AG09309 (cell line): ENCODE results near the gene NUP107.

ENCODE experiments used
- DNase-seq: peaks from one replicate; pipeline ENCODE4 v3.0.0-alpha.2; 2010; ENCODE audit warnings: low read depth
- H3K4me3 ChIP-seq: 2 replicates; pipeline ENCODE4 v1.5.1; 2011; ENCODE audit warnings: mild to moderate bottlenecking, low read depth, low read length, moderate library complexity; ENCODE audit not compliant: control insufficient read depth
- TF ChIP-seq, protein P1 (sequence below): IDR thresholded peaks from 2 replicates; pipeline ENCODE4 v1.5.1; 2011; ENCODE audit warnings: mild to moderate bottlenecking, low read depth, low read length, inconsistent platforms; ENCODE audit not compliant: insufficient read depth, control insufficient read depth; ENCODE audit errors: missing control alignments

Gene NUP107

GRCh38 chr12:68768431-68768939 is 81.7 kb downstream of the NUP107 start:
- DNase-seq = no peak
- TF ChIP-seq, protein P1, sequence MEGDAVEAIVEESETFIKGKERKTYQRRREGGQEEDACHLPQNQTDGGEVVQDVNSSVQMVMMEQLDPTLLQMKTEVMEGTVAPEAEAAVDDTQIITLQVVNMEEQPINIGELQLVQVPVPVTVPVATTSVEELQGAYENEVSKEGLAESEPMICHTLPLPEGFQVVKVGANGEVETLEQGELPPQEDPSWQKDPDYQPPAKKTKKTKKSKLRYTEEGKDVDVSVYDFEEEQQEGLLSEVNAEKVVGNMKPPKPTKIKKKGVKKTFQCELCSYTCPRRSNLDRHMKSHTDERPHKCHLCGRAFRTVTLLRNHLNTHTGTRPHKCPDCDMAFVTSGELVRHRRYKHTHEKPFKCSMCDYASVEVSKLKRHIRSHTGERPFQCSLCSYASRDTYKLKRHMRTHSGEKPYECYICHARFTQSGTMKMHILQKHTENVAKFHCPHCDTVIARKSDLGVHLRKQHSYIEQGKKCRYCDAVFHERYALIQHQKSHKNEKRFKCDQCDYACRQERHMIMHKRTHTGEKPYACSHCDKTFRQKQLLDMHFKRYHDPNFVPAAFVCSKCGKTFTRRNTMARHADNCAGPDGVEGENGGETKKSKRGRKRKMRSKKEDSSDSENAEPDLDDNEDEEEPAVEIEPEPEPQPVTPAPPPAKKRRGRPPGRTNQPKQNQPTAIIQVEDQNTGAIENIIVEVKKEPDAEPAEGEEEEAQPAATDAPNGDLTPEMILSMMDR = no peak
- H3K4me3 ChIP-seq = no peak overlapping the region

DNA sequence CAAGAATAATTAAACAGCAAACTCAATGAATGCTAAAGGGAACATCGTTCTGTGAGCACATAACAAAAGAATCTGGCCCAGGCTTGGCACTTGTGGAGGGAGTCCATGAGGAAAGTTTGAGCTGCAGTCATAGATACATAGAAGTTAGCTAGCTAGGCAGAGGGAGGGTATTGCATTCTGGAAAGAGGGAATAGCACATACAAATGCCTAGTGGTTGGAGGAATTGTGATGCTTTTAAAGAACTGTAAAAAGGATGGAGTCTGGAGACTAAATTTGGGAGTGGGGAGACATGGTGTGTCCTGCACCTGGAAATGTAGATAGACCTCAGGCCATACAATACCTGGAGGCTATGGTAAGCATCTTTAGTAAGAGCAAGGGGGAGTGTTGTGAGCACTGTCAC is 83.2 kb downstream of the NUP107 start:
- TF ChIP-seq, protein P1 = no peak
- no peak for DNase-seq
- H3K4me3 ChIP-seq = no peak overlapping the region

DNA sequence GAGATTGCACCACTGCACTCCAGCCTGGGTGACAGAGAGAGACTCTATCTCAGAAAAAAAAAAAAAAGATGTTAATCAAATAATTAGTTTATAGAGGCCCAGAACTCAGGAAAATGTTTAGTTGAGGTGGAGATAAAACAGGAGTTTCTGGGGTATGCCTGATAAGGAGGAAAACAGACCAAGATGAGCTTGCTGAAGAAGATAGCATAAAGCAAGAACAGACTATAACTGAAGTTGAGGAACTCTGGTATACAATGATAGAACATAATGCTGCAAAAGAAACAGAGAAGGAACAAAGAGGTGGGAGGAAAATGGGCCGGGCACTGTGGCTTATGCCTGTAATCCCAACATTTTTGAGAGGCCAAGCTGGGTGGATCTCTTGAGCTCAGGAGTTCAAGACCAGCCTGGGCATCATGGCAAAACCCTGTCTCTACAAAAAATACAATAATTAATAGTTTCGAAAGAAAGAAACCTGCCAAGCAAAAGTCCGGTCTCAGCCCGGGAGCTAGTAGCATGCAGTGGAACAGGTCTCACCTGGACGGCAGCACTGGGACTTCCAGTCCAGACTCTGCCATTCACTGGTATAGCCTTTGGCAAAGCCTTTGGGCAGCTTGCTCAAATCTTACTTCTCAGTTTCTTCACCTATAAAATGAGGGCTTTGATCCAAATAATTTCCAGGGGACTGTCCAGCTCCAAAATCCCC is 84.6 kb downstream of the NUP107 start:
- DNase-seq = no peak
- TF ChIP-seq, protein P1 = no peak

DNA sequence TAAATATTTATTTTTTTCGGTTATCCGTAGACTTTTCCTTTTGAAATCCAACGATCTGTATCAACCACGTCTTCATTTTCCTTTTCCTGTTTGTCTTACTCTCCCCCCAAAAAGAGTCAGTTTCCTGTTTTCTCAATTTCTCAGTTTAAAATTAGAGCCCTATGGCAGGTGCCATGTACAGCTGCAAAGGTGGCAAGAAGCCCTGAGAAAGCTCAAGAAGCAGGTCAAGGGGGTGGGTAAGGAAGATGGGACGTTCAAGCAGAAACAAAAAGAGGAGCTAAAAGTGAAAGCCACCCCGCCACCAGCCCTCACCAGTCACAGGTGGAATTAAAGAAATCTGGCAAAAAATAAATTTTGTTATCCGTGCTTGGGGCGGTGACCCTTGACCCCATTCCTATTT is 85.9 kb downstream of the NUP107 start:
- TF ChIP-seq, protein P1 = no peak
- no peak overlapping the region for H3K4me3 ChIP-seq
- DNase-seq = no peak

More for the DNA sequence above, 84.6 kb downstream of the NUP107 start:
- H3K4me3 ChIP-seq = no peak overlapping the region

DNA sequence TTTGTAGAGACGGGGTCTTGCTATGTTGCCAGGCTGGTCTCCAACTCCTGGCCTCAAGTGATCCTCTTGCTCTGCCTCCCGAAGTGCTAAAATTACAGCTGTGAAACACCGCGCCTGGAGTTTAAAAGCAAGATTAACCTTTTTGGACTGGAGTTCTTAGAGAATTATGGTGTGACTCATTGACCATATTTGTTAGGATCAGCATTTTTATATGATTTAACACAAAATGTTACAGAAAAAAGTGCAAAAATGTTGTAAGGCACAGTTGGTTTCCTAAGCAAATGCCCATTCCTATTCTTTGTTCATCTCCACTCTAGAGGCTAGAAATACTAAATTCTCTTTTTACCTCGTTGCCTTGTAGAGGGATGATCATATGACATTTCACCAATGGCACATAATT is 86.8 kb downstream of the NUP107 start:
- no peak for DNase-seq
- no peak overlapping the region for H3K4me3 ChIP-seq
- TF ChIP-seq, protein P1 = no peak

- H3K4me3 ChIP-seq = no peak overlapping the region
- DNase-seq = no peak
- TF ChIP-seq, protein P1 = no peak
Measured at GRCh38 chr12:68775121-68775630, 88.4 kb downstream of the NUP107 start.
